ENCODE data around the gene ITGA11.

Gene ITGA11

GRCh38 chr15:68369931-68370767 lies 61.8 kb downstream of the ITGA11 start:
- DNase-seq: no peak

- no peak for DNase-seq
Measured at GRCh38 chr15:68368731-68369435, 63.1 kb downstream of the ITGA11 start.

DNA sequence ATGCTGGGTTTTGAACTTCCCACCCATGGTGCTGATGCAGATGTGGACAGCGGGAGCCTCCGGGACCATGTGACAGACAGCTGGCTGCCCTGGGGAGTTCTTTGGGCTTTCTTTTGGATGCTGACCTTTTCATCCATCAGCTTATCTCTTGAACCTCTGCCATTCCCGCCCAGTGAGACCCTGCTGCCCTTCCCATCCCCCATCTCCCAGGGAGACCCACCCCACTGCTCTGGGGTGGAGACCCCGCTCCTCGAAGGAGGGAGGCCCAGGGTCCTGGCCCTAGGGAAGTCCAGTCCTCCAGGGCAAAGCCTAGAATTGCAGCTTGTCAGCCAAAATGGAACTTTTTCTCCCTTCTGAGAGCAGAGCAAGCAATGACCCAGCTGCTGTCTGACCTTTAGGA lies 64.0 kb downstream of the ITGA11 start:
- no peak for DNase-seq

- DNase-seq: no peak
Measured at GRCh38 chr15:68367226-68367625, 64.7 kb downstream of the ITGA11 start.

DNA sequence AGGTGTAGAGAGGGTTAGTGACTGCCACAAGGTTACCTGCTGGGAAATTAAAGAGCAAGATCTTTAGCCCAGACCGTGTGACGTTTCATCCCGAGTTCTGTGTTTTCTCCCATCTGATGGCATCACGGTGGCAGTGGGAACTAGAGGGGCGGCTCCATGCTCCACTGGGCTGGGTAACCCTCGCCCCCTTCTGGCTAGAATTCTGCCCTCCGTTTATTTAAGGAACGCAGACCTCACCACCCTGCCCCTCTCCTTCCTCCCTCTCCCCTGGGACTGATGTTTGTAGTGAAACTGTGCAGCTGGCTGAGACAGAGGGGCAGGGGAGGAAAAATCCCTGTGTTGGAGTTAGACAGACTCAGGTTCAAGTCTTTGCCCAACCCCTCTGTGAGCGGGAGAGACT lies 65.6 kb downstream of the ITGA11 start:
- no peak for DNase-seq

DNA sequence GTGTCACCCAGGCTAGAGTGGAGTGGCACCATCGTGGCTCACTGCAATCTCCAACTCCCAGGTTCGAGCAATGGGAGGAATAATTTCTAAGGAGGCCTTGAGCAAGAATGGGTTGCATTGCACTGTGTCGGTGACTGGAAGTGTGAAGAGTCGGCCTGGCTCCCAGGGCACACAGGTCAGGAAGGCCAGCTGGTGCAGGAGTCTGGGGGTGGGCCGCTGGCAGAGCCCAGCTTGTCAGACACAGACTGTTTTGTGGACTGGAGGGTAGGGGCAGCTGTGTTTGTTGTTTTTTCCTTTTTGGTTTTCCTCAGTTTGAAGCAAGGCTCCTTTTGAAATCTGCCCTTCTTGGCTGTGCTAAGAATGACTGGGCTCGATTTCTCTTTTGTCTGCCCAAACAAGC lies 66.2 kb downstream of the ITGA11 start:
- no peak for DNase-seq

DNA sequence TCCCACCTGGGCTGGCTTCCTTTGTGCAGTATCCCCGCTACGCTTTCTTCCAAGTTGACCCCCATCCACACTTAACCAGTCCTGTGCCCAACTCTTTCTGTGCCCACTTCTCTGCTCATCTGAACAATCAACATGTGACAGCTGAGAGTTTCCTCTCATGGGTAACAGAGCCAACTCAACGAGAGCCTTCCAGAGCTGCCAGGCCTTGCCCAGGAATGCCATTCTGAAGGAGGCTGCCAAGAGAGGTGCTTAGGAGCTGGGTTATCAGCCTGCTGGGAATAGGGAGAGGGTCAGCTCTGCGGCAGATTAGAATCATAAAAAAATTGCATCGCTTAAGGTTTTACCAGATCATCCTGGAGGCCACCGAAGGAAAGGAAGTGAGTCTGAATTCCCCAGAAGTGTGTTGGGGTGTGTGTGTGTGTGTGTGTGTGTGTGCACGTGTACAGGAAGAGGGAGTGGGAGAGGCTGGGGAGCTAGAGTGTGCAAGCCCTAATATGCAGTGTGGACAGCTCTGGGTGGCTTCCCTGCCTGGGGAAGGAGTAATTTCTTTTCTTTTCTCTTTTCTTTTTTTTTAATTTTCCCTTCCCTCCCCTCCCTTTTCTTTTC lies 66.7 kb downstream of the ITGA11 start:
- no peak for DNase-seq

DNA sequence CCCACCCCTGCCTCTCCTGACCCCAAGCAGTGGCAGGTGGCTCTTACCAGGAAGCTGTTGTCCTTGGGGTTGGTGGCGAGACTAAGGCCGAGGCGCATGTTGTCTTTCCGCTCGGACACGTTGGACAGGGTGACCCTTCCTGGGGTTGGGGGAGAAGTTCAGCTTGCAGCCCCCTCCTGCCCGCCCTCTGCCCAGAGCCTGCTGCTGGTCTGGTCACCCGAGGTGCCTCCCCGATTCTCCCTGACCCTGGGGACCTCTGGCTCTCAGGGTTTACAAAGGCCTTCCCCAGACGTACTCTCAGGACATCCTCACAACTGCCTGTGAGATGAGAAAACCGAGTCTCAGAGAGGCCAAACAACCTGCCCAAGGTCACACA lies 67.3 kb downstream of the ITGA11 start:
- DNase-seq: no peak

DNA sequence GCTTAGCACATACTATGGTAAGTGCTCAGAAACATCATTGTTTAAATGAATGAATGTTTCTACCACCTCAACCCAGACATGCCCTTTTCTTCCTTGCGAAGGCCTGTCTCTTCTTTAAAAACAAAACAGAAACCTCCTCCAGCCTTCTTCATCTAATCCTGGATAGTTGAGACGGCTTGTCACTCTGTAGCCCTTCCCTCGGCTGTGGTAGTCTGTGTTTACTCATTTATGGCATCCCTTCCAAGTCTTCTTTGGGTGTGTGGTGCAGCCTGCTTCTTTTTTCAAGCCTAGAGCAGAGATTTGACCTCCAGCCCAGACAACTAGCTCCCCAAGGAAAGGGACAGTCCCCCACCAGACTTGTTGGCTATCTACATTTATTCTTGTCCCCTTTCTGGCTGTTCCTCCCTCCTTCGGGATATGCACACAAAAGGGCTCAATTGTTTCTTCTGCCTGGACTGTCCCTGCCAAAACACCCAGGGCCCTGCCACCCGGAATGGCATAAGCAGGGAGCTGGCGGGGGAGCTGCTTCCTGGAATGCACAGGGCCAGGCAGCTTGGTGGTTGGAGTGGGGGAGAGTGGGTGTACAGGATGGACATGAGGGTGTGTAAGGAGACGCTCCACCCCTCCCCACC lies 67.8 kb downstream of the ITGA11 start:
- DNase-seq: no peak

DNA sequence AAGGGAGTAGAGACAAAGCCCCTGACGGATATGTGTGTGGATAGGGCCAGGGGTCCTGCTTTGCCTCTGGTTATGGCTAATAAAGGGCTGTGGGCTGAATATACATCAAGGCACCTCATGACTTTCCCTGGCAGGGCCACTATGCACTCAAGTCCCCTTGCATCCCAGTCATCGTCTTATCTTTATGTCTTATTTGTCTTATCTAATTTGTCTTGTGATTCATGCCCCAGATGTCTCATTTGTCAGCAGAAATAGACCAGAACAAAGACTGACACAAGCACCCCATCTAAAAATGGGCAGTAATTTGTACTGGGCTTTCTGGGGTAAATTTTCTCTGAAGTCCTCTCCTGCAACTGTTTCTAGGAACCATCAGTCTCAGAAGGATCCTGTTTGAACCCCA lies 68.6 kb downstream of the ITGA11 start:
- no peak for DNase-seq

- DNase-seq: no peak
Measured at GRCh38 chr15:68362537-68363126, 69.3 kb downstream of the ITGA11 start.

GRCh38 chr15:68360721-68361120 lies 71.2 kb downstream of the ITGA11 start:
- no peak for DNase-seq

DNA sequence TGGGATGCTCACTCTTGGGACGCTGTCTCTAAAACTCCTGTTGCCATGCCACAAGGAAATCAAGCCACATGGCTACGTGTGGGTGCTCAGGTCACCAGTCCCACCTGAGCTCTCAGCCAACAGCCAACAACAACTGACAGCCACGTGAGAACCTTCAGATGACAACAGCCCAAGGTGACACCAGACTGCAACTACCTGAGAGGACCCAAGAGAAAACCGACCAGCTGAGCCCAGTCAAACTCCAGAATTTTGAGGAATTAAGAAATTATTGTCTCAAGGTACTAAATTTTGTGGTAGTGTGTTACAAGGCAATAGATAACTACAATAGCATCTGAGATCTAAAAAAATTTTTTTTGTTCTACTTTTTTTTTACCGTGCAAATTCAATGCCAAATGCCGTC lies 75.2 kb downstream of the ITGA11 start:
- DNase-seq: no peak

DNA sequence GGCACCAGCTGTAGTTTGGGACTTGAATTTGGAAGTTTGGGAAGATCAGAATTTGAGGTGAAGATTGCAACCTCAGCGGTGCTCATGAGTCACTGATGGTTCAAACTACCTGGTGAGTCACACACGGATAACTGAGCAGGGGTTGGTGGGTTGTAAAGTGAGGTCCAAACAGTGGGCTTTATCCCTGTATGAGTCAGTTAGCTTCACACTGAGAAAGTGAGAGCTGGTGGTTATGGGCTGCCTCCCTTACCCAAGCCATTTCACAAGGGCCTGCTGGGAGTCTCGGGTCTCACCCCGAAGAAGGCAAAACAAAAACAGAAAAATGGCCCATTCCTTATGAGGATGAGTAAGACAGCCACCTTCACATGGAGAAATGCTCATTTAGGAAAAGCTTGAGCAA lies 77.0 kb downstream of the ITGA11 start:
- no peak for DNase-seq

- DNase-seq: no peak
Measured at GRCh38 chr15:68354268-68354667, 77.7 kb downstream of the ITGA11 start.

- no peak for DNase-seq
Measured at GRCh38 chr15:68353421-68354135, 78.4 kb downstream of the ITGA11 start.

GRCh38 chr15:68352401-68353062 lies 79.4 kb downstream of the ITGA11 start:
- DNase-seq: no peak

DNA sequence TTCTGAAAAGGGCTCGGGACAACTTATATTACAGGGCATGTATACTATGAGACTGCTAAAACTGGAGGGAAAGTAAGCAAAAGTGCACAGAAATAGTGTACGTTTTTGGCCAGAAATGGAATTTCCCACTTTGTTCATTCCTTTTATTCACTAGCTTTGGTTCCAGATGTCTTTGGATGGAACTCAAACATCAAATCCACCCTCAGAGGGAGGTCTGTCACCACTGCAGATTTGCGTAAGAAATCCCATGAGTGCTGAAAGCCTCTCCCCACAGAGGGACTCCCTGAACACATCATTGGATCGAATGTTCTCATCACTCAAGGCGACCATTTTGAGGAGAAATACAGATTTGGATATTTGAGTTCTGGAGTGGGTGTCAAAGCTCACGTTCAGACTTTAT lies 82.8 kb downstream of the ITGA11 start:
- DNase-seq: no peak

- DNase-seq: no peak
Measured at GRCh38 chr15:68348606-68349005, 83.4 kb downstream of the ITGA11 start.

DNA sequence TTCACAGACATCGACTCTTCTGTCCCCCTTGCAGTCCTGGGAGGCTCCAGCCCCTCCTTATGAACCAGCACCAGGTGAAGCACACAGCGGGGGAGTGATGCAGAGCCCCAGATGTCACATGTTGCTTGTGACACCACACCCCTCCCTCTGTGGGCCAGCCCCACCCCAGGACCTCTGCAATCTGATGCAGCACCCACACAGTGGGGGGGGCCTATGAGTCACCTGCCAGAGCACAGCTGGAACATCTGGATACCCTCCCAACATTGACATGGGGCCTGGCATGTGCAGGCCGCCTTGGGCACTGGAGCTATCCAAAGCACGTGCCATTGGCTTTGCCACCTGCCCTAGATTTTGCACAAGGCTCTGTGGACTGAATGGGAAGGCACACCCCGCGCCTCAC lies 83.9 kb downstream of the ITGA11 start:
- no peak for DNase-seq

- DNase-seq: no peak
Measured at GRCh38 chr15:68347392-68347791, 84.6 kb downstream of the ITGA11 start.

GRCh38 chr15:68346979-68347378 lies 85.0 kb downstream of the ITGA11 start:
- no peak for DNase-seq
